Measurements from ENCODE around the gene AGAP1.

GRCh38 chr2:235609321-235609720, 115.5 kb downstream of the AGAP1 start:
- TF ChIP-seq, protein P1, sequence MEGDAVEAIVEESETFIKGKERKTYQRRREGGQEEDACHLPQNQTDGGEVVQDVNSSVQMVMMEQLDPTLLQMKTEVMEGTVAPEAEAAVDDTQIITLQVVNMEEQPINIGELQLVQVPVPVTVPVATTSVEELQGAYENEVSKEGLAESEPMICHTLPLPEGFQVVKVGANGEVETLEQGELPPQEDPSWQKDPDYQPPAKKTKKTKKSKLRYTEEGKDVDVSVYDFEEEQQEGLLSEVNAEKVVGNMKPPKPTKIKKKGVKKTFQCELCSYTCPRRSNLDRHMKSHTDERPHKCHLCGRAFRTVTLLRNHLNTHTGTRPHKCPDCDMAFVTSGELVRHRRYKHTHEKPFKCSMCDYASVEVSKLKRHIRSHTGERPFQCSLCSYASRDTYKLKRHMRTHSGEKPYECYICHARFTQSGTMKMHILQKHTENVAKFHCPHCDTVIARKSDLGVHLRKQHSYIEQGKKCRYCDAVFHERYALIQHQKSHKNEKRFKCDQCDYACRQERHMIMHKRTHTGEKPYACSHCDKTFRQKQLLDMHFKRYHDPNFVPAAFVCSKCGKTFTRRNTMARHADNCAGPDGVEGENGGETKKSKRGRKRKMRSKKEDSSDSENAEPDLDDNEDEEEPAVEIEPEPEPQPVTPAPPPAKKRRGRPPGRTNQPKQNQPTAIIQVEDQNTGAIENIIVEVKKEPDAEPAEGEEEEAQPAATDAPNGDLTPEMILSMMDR (IDR thresholded peaks at IDR 0.05), result no peak
- no peak for TF ChIP-seq EZH2 (IDR thresholded peaks at IDR 0.05)
- TF ChIP-seq EZH2phosphoT487 (IDR thresholded peaks at IDR 0.05), result no peak

All from neural progenitor cell (in vitro differentiated cells).